ENCODE measurements around the gene ACVR1B. TPM values are rescaled to one million over a fixed set of nuclear protein-coding genes. Genes with fewer than 3 reads are reported as not detected.

ACVR1B gene
- total and polyA plus RNA-seq, 11 donors: 7.4 to 19.8 (median 11.6) TPM

- TF ChIP-seq, protein P1, sequence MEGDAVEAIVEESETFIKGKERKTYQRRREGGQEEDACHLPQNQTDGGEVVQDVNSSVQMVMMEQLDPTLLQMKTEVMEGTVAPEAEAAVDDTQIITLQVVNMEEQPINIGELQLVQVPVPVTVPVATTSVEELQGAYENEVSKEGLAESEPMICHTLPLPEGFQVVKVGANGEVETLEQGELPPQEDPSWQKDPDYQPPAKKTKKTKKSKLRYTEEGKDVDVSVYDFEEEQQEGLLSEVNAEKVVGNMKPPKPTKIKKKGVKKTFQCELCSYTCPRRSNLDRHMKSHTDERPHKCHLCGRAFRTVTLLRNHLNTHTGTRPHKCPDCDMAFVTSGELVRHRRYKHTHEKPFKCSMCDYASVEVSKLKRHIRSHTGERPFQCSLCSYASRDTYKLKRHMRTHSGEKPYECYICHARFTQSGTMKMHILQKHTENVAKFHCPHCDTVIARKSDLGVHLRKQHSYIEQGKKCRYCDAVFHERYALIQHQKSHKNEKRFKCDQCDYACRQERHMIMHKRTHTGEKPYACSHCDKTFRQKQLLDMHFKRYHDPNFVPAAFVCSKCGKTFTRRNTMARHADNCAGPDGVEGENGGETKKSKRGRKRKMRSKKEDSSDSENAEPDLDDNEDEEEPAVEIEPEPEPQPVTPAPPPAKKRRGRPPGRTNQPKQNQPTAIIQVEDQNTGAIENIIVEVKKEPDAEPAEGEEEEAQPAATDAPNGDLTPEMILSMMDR (IDR thresholded peaks at IDR 0.05): no peak
- TF ChIP-seq POLR2A (IDR thresholded peaks at IDR 0.05): no peak
- Histone ChIP-seq H3K27ac (no peak overlapping the region), H3K27me3 (no peaks in the 10 kb centered on the region), H3K36me3 (no peaks in the 10 kb centered on the region), H3K4me1 (peaks cover 0 to 8% (median 0%) of the 10 kb centered on the region in 12 donors), H3K4me3 (no peak overlapping the region), H3K9me3 (no peaks in the 10 kb centered on the region)
- intact Hi-C loops (cut with DNase I): no loop called here
- no peak for DNase-seq
- ATAC-seq: no peak
- 53 to 62% (median 57%) methylated on average over 5 of the region's 5 CpGs for WGBS, 4 donors
Measured at GRCh38 chr12:51932218-51933076, 19.1 kb upstream of the ACVR1B start.

DNA sequence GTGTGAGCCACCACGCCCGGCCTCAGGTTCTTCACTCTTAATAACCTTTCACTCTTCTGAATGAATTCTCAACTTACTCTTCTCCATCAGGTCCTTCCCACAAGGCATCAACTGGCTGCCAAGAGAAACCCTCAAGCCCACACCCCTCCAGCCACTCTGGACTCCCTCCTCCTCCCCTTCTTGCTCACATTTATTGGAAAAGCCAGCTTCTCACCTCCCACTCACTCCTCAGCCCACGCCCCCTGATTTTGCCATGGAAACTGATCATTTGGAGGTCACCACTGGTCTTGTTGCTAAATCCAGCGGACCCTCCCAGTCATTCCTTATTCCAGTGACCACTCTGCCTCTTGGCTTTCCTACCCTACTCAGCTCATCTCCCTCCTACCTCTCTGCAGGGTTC is 17.4 kb upstream of the ACVR1B start:
- no peaks in the 10 kb centered on the region for H3K27me3 ChIP-seq
- DNase-seq (no peak), ATAC-seq (no peak)
- no peak for TF ChIP-seq POLR2A (IDR thresholded peaks at IDR 0.05)
- TF ChIP-seq, protein P1 (IDR thresholded peaks at IDR 0.05): no peak
- WGBS, 4 donors: 93 to 99% (median 95%) methylated on average over 4 of the region's 4 CpGs
- intact Hi-C loops (cut with DNase I): no loop called here
- H3K9me3 ChIP-seq: no peaks in the 10 kb centered on the region
- H3K27ac ChIP-seq: no peak overlapping the region
- no peaks in the 10 kb centered on the region for H3K36me3 ChIP-seq
- H3K4me1 ChIP-seq: peaks cover 0 to 8% (median 0%) of the 10 kb centered on the region in 12 donors
- no peak overlapping the region for H3K4me3 ChIP-seq

DNA sequence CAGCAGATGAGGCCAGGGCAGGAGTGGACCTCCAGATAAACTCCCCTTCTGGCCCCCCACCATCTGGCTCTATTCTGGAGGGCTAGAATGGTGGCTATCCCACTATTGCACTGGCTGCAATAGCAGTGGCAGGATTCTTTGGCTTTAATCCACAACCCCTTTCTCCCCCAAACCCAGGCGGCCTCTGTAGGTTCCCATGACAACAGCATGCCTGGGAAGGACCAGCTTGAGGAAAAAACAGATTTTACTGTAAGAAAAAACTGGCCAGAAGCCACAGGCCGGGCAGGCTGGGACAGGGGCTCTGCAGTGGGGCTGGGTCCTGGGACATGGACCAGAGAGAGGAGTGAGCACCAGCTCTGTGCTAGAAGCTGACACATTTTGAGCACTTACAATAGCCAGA is 13.6 kb upstream of the ACVR1B start:
- TF ChIP-seq, protein P1 (IDR thresholded peaks at IDR 0.05): no peak
- TF ChIP-seq POLR2A (IDR thresholded peaks at IDR 0.05): no peak
- no peaks in the 10 kb centered on the region for H3K36me3 ChIP-seq
- H3K4me1 ChIP-seq: peaks cover 0 to 15% (median 9%) of the 10 kb centered on the region in 12 donors
- H3K4me3 ChIP-seq: no peak overlapping the region
- H3K27ac ChIP-seq: no peak overlapping the region
- no peaks in the 10 kb centered on the region for H3K27me3 ChIP-seq
- ATAC-seq: no peak
- intact Hi-C loops (cut with DNase I): no loop called here
- no peaks in the 10 kb centered on the region for H3K9me3 ChIP-seq
- WGBS, 4 donors: 58 to 83% (median 78%) methylated on average over 2 of the region's 2 CpGs
- no peak for DNase-seq

DNA sequence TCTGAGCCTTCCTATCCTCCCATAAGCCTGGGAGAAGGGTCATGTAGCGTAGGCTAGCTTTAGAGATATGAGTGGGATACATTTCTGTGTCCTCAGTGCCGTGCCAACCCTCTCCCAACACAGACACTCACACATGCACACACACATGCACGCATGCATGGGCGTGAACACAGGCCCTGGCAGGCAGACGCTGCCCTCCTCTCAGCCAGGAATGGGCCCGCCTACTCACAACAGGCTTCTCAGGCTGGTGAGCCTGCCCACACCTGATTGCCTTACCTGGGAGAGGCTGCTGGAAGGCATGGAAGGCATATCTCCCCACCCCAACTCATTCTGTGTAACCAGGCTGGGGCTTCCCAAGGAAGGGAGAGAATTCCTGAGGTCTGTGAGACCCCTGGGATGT is 12.8 kb upstream of the ACVR1B start:
- Histone ChIP-seq H3K27me3 (no peaks in the 10 kb centered on the region), H3K4me1 (peaks cover 0 to 15% (median 9%) of the 10 kb centered on the region in 12 donors), H3K4me3 (no peak overlapping the region), H3K9me3 (peaks cover 0 to 3% (median 0%) of the 10 kb centered on the region in 12 donors), H3K36me3 (no peaks in the 10 kb centered on the region), H3K27ac (no peak overlapping the region)
- WGBS, 4 donors: 97 to 100% (median 97%) methylated on average over 5 to 6 of the region's 6 CpGs
- intact Hi-C loops (cut with DNase I): no loop called here
- no peak for ATAC-seq
- TF ChIP-seq, protein P1 (IDR thresholded peaks at IDR 0.05): no peak
- TF ChIP-seq POLR2A (IDR thresholded peaks at IDR 0.05): no peak
- no peak for DNase-seq

Data from heart left ventricle (tissue), 16 donors.